ENCODE data around the gene MBD6.

DNA sequence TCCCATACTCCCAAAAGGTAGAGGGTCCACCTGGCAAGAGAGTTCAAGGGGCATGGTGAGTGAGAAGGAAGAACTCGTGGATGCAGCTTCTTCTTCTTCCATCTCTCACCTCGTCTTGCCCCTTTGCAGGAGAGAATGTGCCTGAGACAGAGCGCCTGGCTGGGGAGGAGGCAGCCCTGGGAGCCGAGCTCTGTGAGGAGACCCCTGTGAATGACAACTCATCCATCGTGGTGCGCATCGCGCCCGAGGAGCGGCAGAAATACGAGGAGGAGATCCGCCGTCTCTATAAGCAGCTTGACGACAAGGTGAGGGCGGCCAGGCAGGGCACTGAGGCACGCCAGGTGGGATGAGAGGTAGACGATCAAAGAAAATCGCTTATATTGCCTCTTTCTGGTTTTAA lies 47.2 kb downstream of the MBD6 start:
- TF ChIP-seq, protein P1, sequence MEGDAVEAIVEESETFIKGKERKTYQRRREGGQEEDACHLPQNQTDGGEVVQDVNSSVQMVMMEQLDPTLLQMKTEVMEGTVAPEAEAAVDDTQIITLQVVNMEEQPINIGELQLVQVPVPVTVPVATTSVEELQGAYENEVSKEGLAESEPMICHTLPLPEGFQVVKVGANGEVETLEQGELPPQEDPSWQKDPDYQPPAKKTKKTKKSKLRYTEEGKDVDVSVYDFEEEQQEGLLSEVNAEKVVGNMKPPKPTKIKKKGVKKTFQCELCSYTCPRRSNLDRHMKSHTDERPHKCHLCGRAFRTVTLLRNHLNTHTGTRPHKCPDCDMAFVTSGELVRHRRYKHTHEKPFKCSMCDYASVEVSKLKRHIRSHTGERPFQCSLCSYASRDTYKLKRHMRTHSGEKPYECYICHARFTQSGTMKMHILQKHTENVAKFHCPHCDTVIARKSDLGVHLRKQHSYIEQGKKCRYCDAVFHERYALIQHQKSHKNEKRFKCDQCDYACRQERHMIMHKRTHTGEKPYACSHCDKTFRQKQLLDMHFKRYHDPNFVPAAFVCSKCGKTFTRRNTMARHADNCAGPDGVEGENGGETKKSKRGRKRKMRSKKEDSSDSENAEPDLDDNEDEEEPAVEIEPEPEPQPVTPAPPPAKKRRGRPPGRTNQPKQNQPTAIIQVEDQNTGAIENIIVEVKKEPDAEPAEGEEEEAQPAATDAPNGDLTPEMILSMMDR (IDR thresholded peaks at IDR 0.05; ENCODE audit: low read length): no peak
- TF ChIP-seq EZH2 (optimal IDR thresholded peaks at IDR 0.05; ENCODE audit: low read depth, low read length) (no peak), EZH2phosphoT487 (IDR thresholded peaks at IDR 0.05; ENCODE audit: low read length) (no peak)

All from MM.1S (cell line).